Endothelial cell of umbilical vein (primary cell): Measurements from ENCODE around the gene STK32A. TPM values are rescaled to one million over a fixed set of nuclear protein-coding genes. Genes with fewer than 3 reads are reported as not detected.

Experiments
- BruUV-seq: library from RNA; stranded (reverse); fragments of 400-500 nt; replicated peaks from 2 replicates; lab custom pipeline; 2021; lab: Mats Ljungman, UMichigan
- CTCF ChIA-PET: fragments of 300-600, 350-600 bp; sonication (Branson Sonifier 250); formaldehyde crosslinking; loops from one replicate; lab custom pipeline; 2021; ENCODE audit warnings: antibody characterized with exemption, inconsistent platforms; lab: Charles Lee
- POLR2A ChIA-PET: fragments of 300-600, 350-600 bp; sonication (Branson Sonifier 250); formaldehyde crosslinking; loops from one replicate; lab custom pipeline; 2021; ENCODE audit warnings: antibody characterized with exemption, inconsistent platforms; lab: Charles Lee
- DNase-seq: peaks from one replicate; pipeline ENCODE4 v3.0.0-alpha.2; 2011; ENCODE audit warnings: low read depth, low spot score
- FAIRE-seq: peaks from 2 replicates; lab custom pipeline; 2011; peaks lifted over from hg19 to GRCh38; lab: Jason Lieb, UNC
- H2AFZ ChIP-seq: 2 replicates; pipeline ENCODE4 v1.6.0; 2012; ENCODE audit warnings: low read depth, low read length, control low read depth, inconsistent platforms
- H3K27ac ChIP-seq: 2 replicates; pipeline ENCODE4 v1.5.1; 2011; ENCODE audit warnings: low read depth, mild to moderate bottlenecking, control low read depth, low read length, moderate library complexity; ENCODE audit not compliant: insufficient read depth
- H3K27me3 ChIP-seq, 2 experiments: 2 replicates each; pipeline versions ENCODE4 v1.6.0 to v1.6.1; 2011; ENCODE audit warnings: low read length in 2 of 2, mixed read lengths in 1 of 2; ENCODE audit not compliant: control insufficient read depth in 2 of 2, insufficient read depth in 2 of 2
- H3K36me3 ChIP-seq, 2 experiments: 2 replicates in 1 of 2; 3 replicates in 1 of 2; pipeline ENCODE4 v1.5.1; 2011; ENCODE audit warnings: low read length in 2 of 2, mild to moderate bottlenecking in 1 of 2, moderate library complexity in 1 of 2; ENCODE audit not compliant: control insufficient read depth in 2 of 2, insufficient read depth in 2 of 2; ENCODE audit errors: extremely low read depth in 1 of 2
- H3K4me1 ChIP-seq: 3 replicates; pipeline ENCODE4 v1.5.1; 2011; ENCODE audit warnings: mild to moderate bottlenecking, low read length; ENCODE audit not compliant: control insufficient read depth, insufficient read depth; ENCODE audit errors: extremely low read depth
- H3K4me2 ChIP-seq: 2 replicates; pipeline ENCODE4 v1.6.1; 2011; ENCODE audit warnings: low read length, control low read depth, mixed read lengths; ENCODE audit not compliant: insufficient read depth
- H3K4me3 ChIP-seq, 3 experiments: fragments of 200-600 bp in 1 of 3; sonication (generic), shearing (Covaris generic) in 1 of 3; replicated peaks in 1 of 3; 2 replicates each; pipeline ENCODE4 v1.5.1; 2011 to 2016; ENCODE audit warnings: control low read depth in 3 of 3, low read length in 3 of 3, mild to moderate bottlenecking in 2 of 3, inconsistent platforms in 1 of 3, low read depth in 1 of 3, moderate library complexity in 1 of 3; ENCODE audit not compliant: insufficient read depth in 1 of 3
- H3K79me2 ChIP-seq: 2 replicates; pipeline ENCODE4 v1.6.0; 2012; ENCODE audit warnings: low read length, inconsistent platforms; ENCODE audit not compliant: control insufficient read depth, insufficient read depth
- H3K9ac ChIP-seq: replicated peaks from 2 replicates; pipeline ENCODE3; 2011; ENCODE audit warnings: low read length, control low read depth; ENCODE audit not compliant: insufficient read depth; ENCODE audit errors: extremely low read depth
- H3K9me1 ChIP-seq: replicated peaks from 3 replicates; pipeline ENCODE4 v1.6.0; 2011; ENCODE audit warnings: mild to moderate bottlenecking, low read length; ENCODE audit not compliant: control insufficient read depth, insufficient read depth; ENCODE audit errors: extremely low read depth
- H3K9me3 ChIP-seq: replicated peaks from 2 replicates; pipeline ENCODE4 v1.5.1; 2012; ENCODE audit warnings: low read length, inconsistent platforms; ENCODE audit not compliant: control insufficient read depth, insufficient read depth
- H4K20me1 ChIP-seq: replicated peaks from 2 replicates; pipeline ENCODE3; 2011; ENCODE audit warnings: mild to moderate bottlenecking, low read length; ENCODE audit not compliant: control insufficient read depth, insufficient read depth; ENCODE audit errors: extremely low read depth
- EZH2 ChIP-seq: IDR thresholded peaks from 2 replicates; pipeline ENCODE4 v1.6.1; 2012; ENCODE audit warnings: borderline replicate concordance, low read depth, mild to moderate bottlenecking, moderate library complexity, low read length, inconsistent platforms; ENCODE audit not compliant: severe bottlenecking
- FOS ChIP-seq: IDR thresholded peaks from 2 replicates; pipeline ENCODE4 v1.6.1; 2011; ENCODE audit warnings: mild to moderate bottlenecking, low read length, moderate library complexity, borderline replicate concordance; ENCODE audit not compliant: insufficient read depth
- GATA2 ChIP-seq: IDR thresholded peaks from 2 replicates; pipeline ENCODE4 v1.7.0; 2011; ENCODE audit warnings: low read depth, mild to moderate bottlenecking, moderate library complexity, mixed read lengths, low read length; ENCODE audit not compliant: insufficient read length, insufficient read depth
- JUN ChIP-seq: IDR thresholded peaks from 2 replicates; pipeline ENCODE4 v1.6.1; 2011; ENCODE audit warnings: borderline replicate concordance, low read depth; ENCODE audit not compliant: insufficient read length, insufficient read depth
- MYC ChIP-seq: IDR thresholded peaks from one replicate; pipeline ENCODE4 v1.6.1; 2011; ENCODE audit warnings: mild to moderate bottlenecking, low read depth, low read length
- POLR2A ChIP-seq: IDR thresholded peaks from 2 replicates; pipeline ENCODE4 v1.6.1; 2012; ENCODE audit warnings: low read depth, mild to moderate bottlenecking, control low read depth, low read length
- POLR2AphosphoS5 ChIP-seq: IDR thresholded peaks from 2 replicates; pipeline ENCODE4 v1.6.1; 2012; ENCODE audit warnings: low read depth, mild to moderate bottlenecking, control low read depth, low read length, moderate library complexity; ENCODE audit not compliant: insufficient read depth
- dilution Hi-C: fragments of 300-500 bp; cut with MboI; formaldehyde crosslinking; loops from one replicate; pipeline ENCODE4 v1.15.0; 2019; ENCODE audit warnings: low sequenced_read_pairs; ENCODE audit not compliant: extremely low pct_ligation_motif_present
- intact Hi-C: fragments of 100-400 bp; cut with micrococcal nuclease; formaldehyde crosslinking; loops from one replicate; pipeline ENCODE4 v1.10.0; 2022
- polyA plus RNA-seq, 4 experiments: library from polyadenylated mRNA; depleted of rRNA in 3 of 4; stranded (reverse) in 3 of 4; unstranded in 1 of 4; fragments of >200 nt; gene quantifications; 2 replicates each; pipeline versions ENCODE4 v1.2.1 to v1.2.3, GENCODE V29; 2011 to 2012; ENCODE audit warnings: missing spikeins in 1 of 4
- total RNA-seq: library from RNA; stranded (reverse); gene quantifications from 2 replicates; pipeline ENCODE4 v1.2.3, GENCODE V29; 2021
- TF ChIP-seq, protein P1 (sequence below), 2 donors: IDR thresholded peaks; 1 replicate in 1 of 2; 2 replicates in 1 of 2; pipeline ENCODE4 v1.5.1; 2011; ENCODE audit warnings: low read length in 2 of 2, mild to moderate bottlenecking in 2 of 2, moderate library complexity in 2 of 2, control low read depth in 1 of 2, inconsistent platforms in 1 of 2, low read depth in 1 of 2; ENCODE audit not compliant: insufficient read depth in 1 of 2; ENCODE audit errors: extremely low read depth in 1 of 2
- TF ChIP-seq, protein P2 (sequence below): IDR thresholded peaks from 2 replicates; pipeline ENCODE4 v1.6.1; 2011; ENCODE audit not compliant: insufficient read depth, insufficient read length

The STK32A gene
- total and polyA plus RNA-seq, 2 donors (not counting 3 experiments of a cell fraction or from before 2014, with no cell fraction given), result not detected

DNA sequence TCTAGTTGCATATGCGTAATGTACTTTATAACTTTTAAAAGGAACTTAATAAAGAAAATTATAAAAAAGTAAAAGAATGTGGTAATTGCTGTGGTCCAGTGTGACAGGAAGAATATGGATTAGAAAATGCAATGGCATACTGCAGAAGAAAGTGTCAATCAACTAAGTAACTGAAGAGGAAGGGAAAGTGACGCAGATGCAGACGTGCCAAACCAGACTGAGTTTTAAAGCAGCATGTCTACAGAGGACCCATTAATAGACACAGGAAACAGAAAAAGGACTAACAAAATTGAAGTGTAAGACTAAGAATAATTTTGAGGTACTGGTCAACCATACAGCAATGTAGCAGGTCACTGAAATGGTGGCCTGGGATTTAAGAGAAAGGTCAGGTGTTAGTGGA, 201.8 kb downstream of the STK32A start:
- Histone ChIP-seq H3K9ac (no peak overlapping the region), H3K4me3 (no peak overlapping the region), H3K27ac (no peak overlapping the region), H3K79me2 (peaks cover 38% of the 10 kb centered on the region), H3K4me1 (no peaks in the 10 kb centered on the region), H3K36me3 (no peaks in the 10 kb centered on the region), H2AFZ (no peak overlapping the region), H3K27me3 (no peaks in the 10 kb centered on the region), H3K9me1 (no peaks in the 10 kb centered on the region), H3K4me2 (no peak overlapping the region), H3K9me3 (no peaks in the 10 kb centered on the region), H4K20me1 (no peaks in the 10 kb centered on the region)
- dilution Hi-C loops, result no loop called here
- BruUV-seq, result no TSS peak
- TF ChIP-seq POLR2A, result no peak
- no peak for TF ChIP-seq MYC
- TF ChIP-seq, protein P1, sequence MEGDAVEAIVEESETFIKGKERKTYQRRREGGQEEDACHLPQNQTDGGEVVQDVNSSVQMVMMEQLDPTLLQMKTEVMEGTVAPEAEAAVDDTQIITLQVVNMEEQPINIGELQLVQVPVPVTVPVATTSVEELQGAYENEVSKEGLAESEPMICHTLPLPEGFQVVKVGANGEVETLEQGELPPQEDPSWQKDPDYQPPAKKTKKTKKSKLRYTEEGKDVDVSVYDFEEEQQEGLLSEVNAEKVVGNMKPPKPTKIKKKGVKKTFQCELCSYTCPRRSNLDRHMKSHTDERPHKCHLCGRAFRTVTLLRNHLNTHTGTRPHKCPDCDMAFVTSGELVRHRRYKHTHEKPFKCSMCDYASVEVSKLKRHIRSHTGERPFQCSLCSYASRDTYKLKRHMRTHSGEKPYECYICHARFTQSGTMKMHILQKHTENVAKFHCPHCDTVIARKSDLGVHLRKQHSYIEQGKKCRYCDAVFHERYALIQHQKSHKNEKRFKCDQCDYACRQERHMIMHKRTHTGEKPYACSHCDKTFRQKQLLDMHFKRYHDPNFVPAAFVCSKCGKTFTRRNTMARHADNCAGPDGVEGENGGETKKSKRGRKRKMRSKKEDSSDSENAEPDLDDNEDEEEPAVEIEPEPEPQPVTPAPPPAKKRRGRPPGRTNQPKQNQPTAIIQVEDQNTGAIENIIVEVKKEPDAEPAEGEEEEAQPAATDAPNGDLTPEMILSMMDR (IDR thresholded peaks at IDR 0.05; ENCODE audit: extremely low read depth in 1 of 2, insufficient read depth in 1 of 2, low read depth in 1 of 2, low read length in 2 of 2), result no peak
- no peak for TF ChIP-seq JUN
- TF ChIP-seq POLR2AphosphoS5, result no peak
- TF ChIP-seq, protein P2, sequence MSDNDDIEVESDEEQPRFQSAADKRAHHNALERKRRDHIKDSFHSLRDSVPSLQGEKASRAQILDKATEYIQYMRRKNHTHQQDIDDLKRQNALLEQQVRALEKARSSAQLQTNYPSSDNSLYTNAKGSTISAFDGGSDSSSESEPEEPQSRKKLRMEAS, result no peak
- TF ChIP-seq FOS, result no peak
- no peak for TF ChIP-seq EZH2
- TF ChIP-seq GATA2, result no peak
- intact Hi-C loops, result no loop called here
- DNase-seq (no peak), FAIRE-seq (no peak)
- POLR2A ChIA-PET, result no interaction called here
- CTCF ChIA-PET, result no interaction called here
